Measurements from ENCODE around the gene IRAG1.

The IRAG1 gene

DNA sequence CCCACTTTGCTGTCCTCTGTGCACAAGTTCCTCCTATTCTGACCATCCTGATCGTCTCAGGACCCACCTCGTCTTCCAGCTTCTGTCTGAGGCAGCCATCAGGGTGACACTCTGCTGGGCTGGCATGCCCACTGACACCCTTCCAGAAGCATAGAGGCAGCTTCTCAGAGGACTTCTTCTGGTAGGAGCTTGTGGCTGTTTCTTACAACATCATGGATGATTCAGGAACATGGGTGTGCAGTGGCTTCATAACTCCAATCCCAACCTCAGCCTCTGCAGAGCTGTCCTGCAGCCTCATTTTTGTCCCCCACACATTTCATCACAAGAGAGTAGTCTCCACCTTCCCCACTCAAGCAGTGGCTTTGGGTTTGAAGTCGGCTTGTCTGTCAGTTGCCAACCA, 36.6 kb upstream of the IRAG1 start:
- no peak for TF ChIP-seq POLR2AphosphoS5 (IDR thresholded peaks at IDR 0.05; ENCODE audit: low read depth, low read length)
- TF ChIP-seq TAF1 (IDR thresholded peaks at IDR 0.05; ENCODE audit: borderline replicate concordance, insufficient read depth, low read length) = no peak
- TF ChIP-seq SIN3A (IDR thresholded peaks at IDR 0.05; ENCODE audit: borderline replicate concordance, insufficient read depth, low read length) = no peak
- TF ChIP-seq, protein P1, sequence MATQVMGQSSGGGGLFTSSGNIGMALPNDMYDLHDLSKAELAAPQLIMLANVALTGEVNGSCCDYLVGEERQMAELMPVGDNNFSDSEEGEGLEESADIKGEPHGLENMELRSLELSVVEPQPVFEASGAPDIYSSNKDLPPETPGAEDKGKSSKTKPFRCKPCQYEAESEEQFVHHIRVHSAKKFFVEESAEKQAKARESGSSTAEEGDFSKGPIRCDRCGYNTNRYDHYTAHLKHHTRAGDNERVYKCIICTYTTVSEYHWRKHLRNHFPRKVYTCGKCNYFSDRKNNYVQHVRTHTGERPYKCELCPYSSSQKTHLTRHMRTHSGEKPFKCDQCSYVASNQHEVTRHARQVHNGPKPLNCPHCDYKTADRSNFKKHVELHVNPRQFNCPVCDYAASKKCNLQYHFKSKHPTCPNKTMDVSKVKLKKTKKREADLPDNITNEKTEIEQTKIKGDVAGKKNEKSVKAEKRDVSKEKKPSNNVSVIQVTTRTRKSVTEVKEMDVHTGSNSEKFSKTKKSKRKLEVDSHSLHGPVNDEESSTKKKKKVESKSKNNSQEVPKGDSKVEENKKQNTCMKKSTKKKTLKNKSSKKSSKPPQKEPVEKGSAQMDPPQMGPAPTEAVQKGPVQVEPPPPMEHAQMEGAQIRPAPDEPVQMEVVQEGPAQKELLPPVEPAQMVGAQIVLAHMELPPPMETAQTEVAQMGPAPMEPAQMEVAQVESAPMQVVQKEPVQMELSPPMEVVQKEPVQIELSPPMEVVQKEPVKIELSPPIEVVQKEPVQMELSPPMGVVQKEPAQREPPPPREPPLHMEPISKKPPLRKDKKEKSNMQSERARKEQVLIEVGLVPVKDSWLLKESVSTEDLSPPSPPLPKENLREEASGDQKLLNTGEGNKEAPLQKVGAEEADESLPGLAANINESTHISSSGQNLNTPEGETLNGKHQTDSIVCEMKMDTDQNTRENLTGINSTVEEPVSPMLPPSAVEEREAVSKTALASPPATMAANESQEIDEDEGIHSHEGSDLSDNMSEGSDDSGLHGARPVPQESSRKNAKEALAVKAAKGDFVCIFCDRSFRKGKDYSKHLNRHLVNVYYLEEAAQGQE (IDR thresholded peaks at IDR 0.05; ENCODE audit: insufficient read depth in 1 of 2, low read depth in 2 of 2, low read length in 2 of 2) = no peak
- TF ChIP-seq FOXP2 (optimal IDR thresholded peaks at IDR 0.05; ENCODE audit: borderline replicate concordance, extremely low read depth, extremely low read length, insufficient read depth) = no peak

DNA sequence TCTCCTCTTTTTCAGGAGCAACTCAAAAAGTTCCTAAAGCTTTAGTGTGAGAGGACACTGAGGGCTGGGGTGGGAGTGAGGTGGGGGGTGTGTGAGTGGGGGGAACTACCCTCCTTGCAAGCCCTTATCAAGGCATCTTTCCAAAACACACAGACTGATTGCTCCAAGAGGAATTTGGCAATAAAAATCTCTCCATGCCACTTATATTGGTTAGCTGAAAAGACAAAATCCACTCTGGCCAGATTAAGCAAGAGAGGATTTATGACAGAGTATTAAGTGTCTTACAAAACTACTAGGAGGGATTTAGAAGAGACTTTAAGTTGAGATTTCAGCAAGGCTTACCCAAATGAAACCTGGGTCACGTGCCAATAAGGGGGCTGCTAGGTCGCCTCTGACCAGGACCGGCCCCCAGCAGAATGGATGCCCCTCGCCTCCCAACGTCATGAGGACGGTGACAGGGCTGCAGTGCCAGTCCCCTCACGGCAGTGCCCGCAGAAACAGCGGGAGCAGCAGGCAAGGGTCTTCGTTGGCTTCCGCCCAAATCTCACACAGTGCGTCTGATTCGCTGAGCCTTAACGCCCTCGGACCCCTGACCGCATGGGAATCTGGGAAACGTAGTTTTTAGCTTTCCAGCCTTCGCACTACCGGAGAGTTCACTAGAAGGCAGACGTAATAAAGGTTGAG, 35.4 kb upstream of the IRAG1 start:
- TF ChIP-seq SIN3A (IDR thresholded peaks at IDR 0.05; ENCODE audit: borderline replicate concordance, insufficient read depth, low read length) (no peak), TAF1 (IDR thresholded peaks at IDR 0.05; ENCODE audit: borderline replicate concordance, insufficient read depth, low read length) (no peak), POLR2AphosphoS5 (IDR thresholded peaks at IDR 0.05; ENCODE audit: low read depth, low read length) (no peak), FOXP2 (optimal IDR thresholded peaks at IDR 0.05; ENCODE audit: borderline replicate concordance, extremely low read depth, extremely low read length, insufficient read depth) (no peak)
- TF ChIP-seq, protein P1 (IDR thresholded peaks at IDR 0.05; ENCODE audit: insufficient read depth in 1 of 2, low read depth in 2 of 2, low read length in 2 of 2) = no peak

DNA sequence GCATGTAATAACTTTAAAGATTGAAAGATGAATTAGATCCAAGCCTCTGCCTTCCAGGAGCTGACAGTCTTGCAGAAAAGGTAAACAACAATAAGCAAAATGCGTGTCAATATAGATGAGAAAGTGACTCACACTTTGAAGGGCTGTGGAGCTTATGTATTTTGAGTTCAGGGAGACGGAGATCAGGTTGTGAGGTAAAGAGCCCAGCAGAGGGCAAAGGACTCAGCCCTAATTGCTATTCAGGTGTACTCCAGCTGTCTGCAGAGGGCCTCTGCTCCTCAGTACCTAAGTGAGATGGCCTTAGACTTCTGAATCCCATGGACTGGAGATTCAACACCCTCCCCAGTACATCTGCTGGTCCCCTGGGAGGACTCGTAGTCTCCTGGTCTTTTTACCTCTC, 34.6 kb upstream of the IRAG1 start:
- no peak for TF ChIP-seq SIN3A (IDR thresholded peaks at IDR 0.05; ENCODE audit: borderline replicate concordance, insufficient read depth, low read length)
- TF ChIP-seq FOXP2 (optimal IDR thresholded peaks at IDR 0.05; ENCODE audit: borderline replicate concordance, extremely low read depth, extremely low read length, insufficient read depth) = no peak
- TF ChIP-seq, protein P1 (IDR thresholded peaks at IDR 0.05; ENCODE audit: insufficient read depth in 1 of 2, low read depth in 2 of 2, low read length in 2 of 2) = no peak
- no peak for TF ChIP-seq POLR2AphosphoS5 (IDR thresholded peaks at IDR 0.05; ENCODE audit: low read depth, low read length)
- TF ChIP-seq TAF1 (IDR thresholded peaks at IDR 0.05; ENCODE audit: borderline replicate concordance, insufficient read depth, low read length) = no peak

DNA sequence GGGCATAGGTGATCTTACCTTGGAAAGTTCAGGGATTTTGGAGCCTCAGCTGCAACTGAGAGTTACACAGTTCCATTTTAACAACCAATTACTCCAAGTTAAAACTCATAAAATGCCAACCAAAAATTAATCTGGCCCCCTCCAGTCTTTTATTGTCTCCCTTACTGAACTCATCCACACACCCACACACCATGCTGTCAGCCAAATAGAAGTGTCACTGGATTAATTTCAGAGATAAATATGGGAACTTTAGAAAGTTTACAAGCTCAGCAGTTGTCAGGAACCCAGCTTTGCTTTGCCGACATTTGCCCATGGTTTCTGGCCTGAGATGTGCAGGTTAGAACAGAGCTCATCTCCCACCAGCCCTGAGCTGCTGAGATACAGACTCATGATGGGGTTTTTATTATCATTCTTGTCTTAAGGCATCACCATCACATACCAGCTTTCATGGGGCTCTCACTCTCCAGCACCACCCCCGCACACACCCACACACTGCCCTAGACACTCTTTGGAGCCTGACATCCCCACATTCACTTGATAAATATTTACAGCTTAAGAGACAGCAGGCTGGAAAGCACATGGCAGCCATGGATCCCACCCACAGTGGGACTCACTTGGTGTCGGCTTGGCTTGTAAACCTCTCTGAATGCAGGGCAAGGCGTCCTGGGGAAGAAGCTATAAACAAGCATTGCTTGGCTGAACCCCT, 33.7 kb upstream of the IRAG1 start:
- TF ChIP-seq POLR2AphosphoS5 (IDR thresholded peaks at IDR 0.05; ENCODE audit: low read depth, low read length) = no peak
- no peak for TF ChIP-seq SIN3A (IDR thresholded peaks at IDR 0.05; ENCODE audit: borderline replicate concordance, insufficient read depth, low read length)
- TF ChIP-seq, protein P1 (IDR thresholded peaks at IDR 0.05; ENCODE audit: insufficient read depth in 1 of 2, low read depth in 2 of 2, low read length in 2 of 2) = no peak
- TF ChIP-seq TAF1 (IDR thresholded peaks at IDR 0.05; ENCODE audit: borderline replicate concordance, insufficient read depth, low read length) = no peak
- TF ChIP-seq FOXP2 (optimal IDR thresholded peaks at IDR 0.05; ENCODE audit: borderline replicate concordance, extremely low read depth, extremely low read length, insufficient read depth) = no peak
